Heart left ventricle (tissue), 16 donors: Measurements from ENCODE around the gene VEGFC. TPM values are rescaled to one million over a fixed set of nuclear protein-coding genes. Genes with fewer than 3 reads are reported as not detected.

Experiments used
- ATAC-seq, 4 donors: fragments of 200-7000 bp; cut with Tn5 transposase; one replicate each; pipeline ENCODE4 v1.9.1; 2020 to 2022; ENCODE audit warnings: moderate library complexity in 4 of 4, mild to moderate bottlenecking in 3 of 4, moderate number of reproducible peaks in 1 of 4
- DNase-seq, 5 donors: peaks; one replicate each; pipeline ENCODE4 v3.0.0-alpha.2; 2020
- H3K27ac ChIP-seq, 12 donors: fragments of 200-600 bp; sonication (generic) in 4 of 12; one replicate each; pipeline versions ENCODE4 v1.5.0 to v1.8.0; 2016 to 2022; ENCODE audit warnings: mild to moderate bottlenecking in 2 of 12
- H3K27me3 ChIP-seq, 9 donors: fragments of 200-600 bp; sonication (generic) in 2 of 9; one replicate each; pipeline versions ENCODE4 v1.5.1 to v1.8.0; 2016 to 2022; ENCODE audit warnings: mild to moderate bottlenecking in 3 of 9
- H3K36me3 ChIP-seq, 9 donors: fragments of 200-600 bp; sonication (generic) in 2 of 9; one replicate each; pipeline versions ENCODE4 v1.5.0 to v1.8.0; 2018 to 2022; ENCODE audit warnings: mild to moderate bottlenecking in 2 of 9
- H3K4me1 ChIP-seq, 12 donors: fragments of 200-600 bp; sonication (generic) in 4 of 12; one replicate each; pipeline versions ENCODE4 v1.5.0 to v1.8.0; 2016 to 2022; ENCODE audit warnings: mild to moderate bottlenecking in 3 of 12
- H3K4me3 ChIP-seq, 12 donors: fragments of 200-600 bp; sonication (generic) in 4 of 12; one replicate each; pipeline versions ENCODE4 v1.5.0 to v1.8.0; 2017 to 2022; ENCODE audit warnings: mild to moderate bottlenecking in 9 of 12, moderate library complexity in 4 of 12
- H3K9me3 ChIP-seq, 12 donors: fragments of 200-600 bp; sonication (generic) in 4 of 12; one replicate each; pipeline versions ENCODE4 v1.5.0 to v1.8.0; 2016 to 2022; ENCODE audit warnings: mild to moderate bottlenecking in 1 of 12
- CTCF ChIP-seq, 12 donors: fragments of 200-600 bp; sonication (generic) in 4 of 12; IDR thresholded peaks; one replicate each; pipeline versions ENCODE4 v1.5.0 to v1.8.0; 2018 to 2022; ENCODE audit warnings: antibody characterized with exemption in 12 of 12, mild to moderate bottlenecking in 5 of 12
- POLR2A ChIP-seq, 2 donors: fragments of 450-650 bp; IDR thresholded peaks; one replicate each; pipeline ENCODE4 v1.6.1; 2017; ENCODE audit warnings: antibody characterized with exemption in 2 of 2, mild to moderate bottlenecking in 2 of 2, moderate library complexity in 2 of 2
- WGBS, 4 donors: extraction: QIAGEN DNeasy Blood & Tissue Kit in 2 of 4; methylation state at CpG; one replicate each; pipeline versions ENCODE4 v1.1.5 to v1.1.7; 2013 to 2018; 5-methylcytosine and 5-hydroxymethylcytosine counted together
- intact Hi-C, 10 donors: fragments of 100-400 bp; cut with DNase I; formaldehyde crosslinking; loops; one replicate each; pipeline versions ENCODE4 v1.11.1 to v1.14.2; 2022
- polyA plus RNA-seq, 2 donors: library from polyadenylated mRNA; stranded (reverse); fragments of 200-250 nt; gene quantifications; one replicate each; pipeline ENCODE4 v1.2.3, GENCODE V29; 2013
- total RNA-seq, 9 donors: library from RNA; depleted of rRNA in 2 of 9; stranded (reverse); fragments of >200 nt in 2 of 9; fragmentation: NEBNext Ultra II Directional in 3 of 9; extraction: Animal tissue kit (Norgen Biotek cat#: 25700) in 3 of 9; gene quantifications; one replicate each; pipeline versions ENCODE4 v1.1.0 to v1.2.4, GENCODE V29; 2016 to 2023
- donor health status: ischemic (EF 13 %, LVEDD 7.1; RV severe dilation, severe dysfunction).
- donor health status: healthy with polysubstance abuse.
- donor health status: DM: no; HTN: yes; CAD: no.
- donor health status: DM: no; HTN: no; CAD: no.
- donor health status: ischemic (EF 25% LVEDD 6.9; RV normal size, moderate dysfunction).
- donor health status: ischemic (EF 25% LVEDD 5.7; RV mildly dilated, moderate dysfunction).
- donor health status: healthy.
- donor health status: DM: yes; HTN: yes; CAD: no.
- donor health status: ischemic (EF 35%, LVEDD 5.7; RV mildly dilated, moderate dysfunction).
- donor health status: nonischemic (EF 11% LVEDD 7.7; RV severe dilation, severe dysfunction).
- donor health status: DM: yes; HTN: yes; CAD: no.
- donor health status: PGD.
- donor health status: ischemic (EF 29% LVEDD 5.4; RV normal size, mild dysfunction).
- donor health status: nonischemic (EF 23%, LVEDD 6.1; RV moderate dilation, normal function).

VEGFC gene
- total and polyA plus RNA-seq, 11 donors: 4.0 to 16.0 (median 7.4) TPM

DNA sequence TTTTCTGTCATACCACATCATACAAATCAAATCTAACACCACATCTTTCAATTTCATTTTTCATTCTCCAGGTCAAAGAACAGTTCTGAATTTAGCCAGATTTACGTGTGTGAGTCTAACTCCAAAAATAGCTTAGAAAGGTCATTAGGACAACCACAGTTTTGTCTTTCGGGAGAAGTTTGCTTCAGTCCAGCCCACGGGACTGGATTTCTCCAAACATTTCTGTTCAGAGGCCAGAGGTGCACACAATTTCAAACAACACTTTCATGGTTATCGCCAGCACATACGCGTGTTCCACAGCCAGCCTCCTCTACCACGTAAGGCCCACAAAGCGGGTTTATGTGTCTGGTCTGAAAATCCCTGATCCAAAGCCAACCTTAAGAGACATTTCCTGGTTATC, 65.9 kb downstream of the VEGFC start:
- intact Hi-C loops: no loop called here
- peak overlapping the region in 7 of 12 donors; percentile 9 to 46 (median 32) for H3K27ac ChIP-seq
- H3K36me3 ChIP-seq: no peaks in the 10 kb centered on the region
- H3K4me3 ChIP-seq: peak overlapping the region in 4 of 12 donors; percentile 11 to 27 (median 18)
- peak in 1 of 4 donors; percentile 53 for ATAC-seq
- H3K9me3 ChIP-seq: peaks cover 0 to under 1% (median 0%) of the 10 kb centered on the region in 12 donors
- no peak for TF ChIP-seq CTCF (IDR thresholded peaks at IDR 0.05)
- no peak for TF ChIP-seq POLR2A (IDR thresholded peaks at IDR 0.05)
- no peaks in the 10 kb centered on the region for H3K27me3 ChIP-seq
- DNase-seq: no peak
- WGBS, 4 donors: 31 to 46% (median 36%) methylated on average over 8 of the region's 8 CpGs
- H3K4me1 ChIP-seq: peaks cover 0 to 17% (median 3%) of the 10 kb centered on the region in 12 donors

DNA sequence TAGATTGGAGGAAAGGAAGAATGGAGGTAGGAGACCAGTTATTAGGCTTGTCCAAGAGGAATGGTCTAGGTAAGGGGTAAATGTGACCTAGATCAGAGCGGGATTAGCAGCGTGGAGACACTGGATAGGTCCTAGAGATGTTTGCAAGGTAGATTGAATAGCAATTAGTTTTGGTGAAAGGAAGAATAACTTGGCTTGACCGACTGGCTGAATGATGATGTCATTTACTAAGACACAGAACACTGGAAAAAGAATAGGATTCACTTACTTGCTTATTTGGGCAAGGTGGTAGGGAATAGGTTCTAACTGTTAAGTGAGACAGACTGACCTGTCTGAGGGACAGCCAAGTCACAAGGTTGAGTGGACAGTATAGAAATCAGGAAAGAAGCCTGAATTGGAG, 71.3 kb downstream of the VEGFC start:
- no peak for TF ChIP-seq POLR2A (IDR thresholded peaks at IDR 0.05)
- TF ChIP-seq CTCF (IDR thresholded peaks at IDR 0.05): no peak
- H3K27me3 ChIP-seq: no peaks in the 10 kb centered on the region
- H3K27ac ChIP-seq: no peak overlapping the region
- peaks cover 0 to 10% (median 0%) of the 10 kb centered on the region in 12 donors for H3K9me3 ChIP-seq
- no peak for DNase-seq
- H3K4me3 ChIP-seq: no peak overlapping the region
- H3K4me1 ChIP-seq: peaks cover 0 to 11% (median 3%) of the 10 kb centered on the region in 12 donors
- ATAC-seq: no peak
- 89 to 92% (median 90%) methylated on average over 3 of the region's 3 CpGs for WGBS, 4 donors
- intact Hi-C loops: no loop called here
- H3K36me3 ChIP-seq: no peaks in the 10 kb centered on the region

DNA sequence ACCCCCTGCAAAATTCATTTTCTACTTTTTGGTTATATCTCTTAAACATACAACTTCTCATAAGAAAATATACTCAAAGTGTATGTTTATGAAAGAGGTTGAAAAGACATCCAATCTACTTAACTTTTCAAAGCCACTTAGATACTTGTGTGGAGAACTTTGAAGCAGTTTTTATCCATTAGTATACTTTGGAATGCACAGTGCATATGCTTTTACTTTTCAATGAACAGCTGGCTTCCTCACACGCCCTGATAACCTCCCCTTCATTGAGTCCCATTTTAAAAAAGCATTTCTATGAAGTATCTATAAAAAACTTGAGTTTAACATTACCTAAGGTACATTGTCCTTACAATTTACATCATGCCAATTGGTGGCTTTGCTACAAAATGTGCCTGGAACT, 73.8 kb downstream of the VEGFC start:
- ATAC-seq: no peak
- WGBS, 4 donors: 36 to 59% (median 46%) methylated on average over 1 of the region's 1 CpG
- H3K27ac ChIP-seq: no peak overlapping the region

DNA sequence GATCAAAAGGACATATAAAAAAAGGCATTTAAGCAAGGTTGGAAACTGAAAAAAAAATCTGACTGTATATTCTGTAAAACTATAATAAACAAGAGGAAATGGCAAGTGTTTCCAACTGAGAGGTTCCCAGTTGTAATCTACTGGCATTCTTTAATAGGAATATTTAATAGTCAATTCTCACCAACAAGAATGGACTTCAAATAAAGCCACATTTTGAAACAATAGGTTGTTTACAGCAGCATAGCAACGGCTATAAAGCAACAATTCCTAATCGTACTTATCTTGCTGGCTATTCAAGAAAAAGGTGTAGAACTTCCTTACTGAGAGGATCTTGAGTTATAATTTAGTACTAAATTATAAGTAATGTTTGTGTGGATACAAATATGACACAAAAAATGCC, 75.5 kb downstream of the VEGFC start:
- peak overlapping the region in 2 of 12 donors; percentile 3 to 29 for H3K27ac ChIP-seq
- WGBS, 4 donors: 57 to 71% (median 67%) methylated on average over 2 of the region's 2 CpGs
- intact Hi-C loops: loop anchor here in 1 of 10 donors (10.0 kb wide), 1 partner anchor 332 kb away; no protein-coding TSS in a partner anchor

More for the DNA sequence above, 73.8 kb downstream of the VEGFC start:
- TF ChIP-seq CTCF (IDR thresholded peaks at IDR 0.05) (no peak), POLR2A (IDR thresholded peaks at IDR 0.05) (no peak)
- Histone ChIP-seq H3K9me3 (peaks cover 0 to 10% (median 0%) of the 10 kb centered on the region in 12 donors), H3K27me3 (no peaks in the 10 kb centered on the region), H3K4me3 (no peak overlapping the region), H3K36me3 (no peaks in the 10 kb centered on the region), H3K4me1 (peaks cover 0 to 5% (median 0%) of the 10 kb centered on the region in 12 donors)
- intact Hi-C loops: loop anchor here in 1 of 10 donors (10.0 kb wide), 1 partner anchor 334 kb away; no protein-coding TSS in a partner anchor
- DNase-seq: no peak

More for the DNA sequence above, 75.5 kb downstream of the VEGFC start:
- DNase-seq (no peak), ATAC-seq (peak in 1 of 4 donors; percentile 61)
- peaks cover 0 to 10% (median 0%) of the 10 kb centered on the region in 12 donors for H3K9me3 ChIP-seq
- H3K4me3 ChIP-seq: no peak overlapping the region
- peaks cover 0 to 5% (median 0%) of the 10 kb centered on the region in 12 donors for H3K4me1 ChIP-seq
- TF ChIP-seq POLR2A (IDR thresholded peaks at IDR 0.05) (no peak), CTCF (IDR thresholded peaks at IDR 0.05) (no peak)
- H3K27me3 ChIP-seq: no peaks in the 10 kb centered on the region
- H3K36me3 ChIP-seq: no peaks in the 10 kb centered on the region
